Camera-type eye (tissue), 1 donor: ENCODE measurements around the gene ADORA2B. TPM values are rescaled to one million over a fixed set of nuclear protein-coding genes. Genes with fewer than 3 reads are reported as not detected.

ENCODE experiments used
- total RNA-seq: library from RNA; depleted of rRNA; stranded (reverse); fragments of >200 nt; gene quantifications from one replicate; pipeline ENCODE4 v1.2.3, GENCODE V29; 2014

The ADORA2B gene
- 13.1 TPM for total RNA-seq

GRCh38 chr17:15944759-15945526, at the start of gene ADORA2B:
ADORA2B (plus strand) TSS chr17:15945130; CDS start chr17:15945249, 119 bp downstream.

GRCh38 chr17:15999141-15999973, 54.4 kb downstream of the ADORA2B start, which contains the start of the genes TTC19 and ZSWIM7:
TTC19 (plus strand) TSS chr17:15999824; CDS start chr17:15999849, 25 bp downstream.
ZSWIM7 (minus strand) TSS chr17:15999704; CDS start chr17:15999594, 110 bp downstream.

Other genes with a start within 250 kb of the ADORA2B start
- 98.1 TPM for gene ZNF286A, start 245.4 kb upstream of the ADORA2B start, total RNA-seq
- gene TBC1D26, start 212.8 kb upstream of the ADORA2B start, total RNA-seq, result 2.9 TPM
- 22.4 TPM for gene ZSWIM7, start 54.6 kb downstream of the ADORA2B start, total RNA-seq
- 76.1 TPM for gene TTC19, start 54.7 kb downstream of the ADORA2B start, total RNA-seq